H9 (cell line): Measurements from ENCODE around the gene ACR. TPM values are rescaled to one million over a fixed set of nuclear protein-coding genes. Genes with fewer than 3 reads are reported as not detected.

Source experiments
- DNase-seq: peaks from one replicate; pipeline ENCODE4 v3.0.0-alpha.2; 2017
- H2AFZ ChIP-seq: one replicate; pipeline ENCODE4 v1.6.1; 2013; ENCODE audit warnings: mild to moderate bottlenecking, low read length, control low read depth, moderate library complexity
- H2AK5ac ChIP-seq: 2 replicates; pipeline ENCODE4 v1.6.1; 2013; ENCODE audit warnings: low read length, control low read depth, mixed read lengths; ENCODE audit not compliant: insufficient read length
- H2BK120ac ChIP-seq: one replicate; pipeline ENCODE4 v1.6.1; 2013; ENCODE audit warnings: low read depth, mild to moderate bottlenecking, low read length, control low read depth, inconsistent platforms; ENCODE audit not compliant: poor library complexity, severe bottlenecking
- H2BK12ac ChIP-seq: 2 replicates; pipeline ENCODE4 v1.6.1; 2013; ENCODE audit warnings: low read length, control low read depth, mixed read lengths, low read depth; ENCODE audit not compliant: insufficient read length
- H2BK15ac ChIP-seq: 2 replicates; pipeline ENCODE4 v1.6.1; 2013; ENCODE audit warnings: low read depth, low read length, control low read depth
- H2BK20ac ChIP-seq: one replicate; pipeline ENCODE4 v1.6.1; 2013; ENCODE audit warnings: low read depth, mild to moderate bottlenecking, low read length, control low read depth, inconsistent platforms; ENCODE audit not compliant: poor library complexity, severe bottlenecking
- H2BK5ac ChIP-seq: 2 replicates; pipeline ENCODE4 v1.6.1; 2013; ENCODE audit warnings: low read length, control low read depth, mixed read lengths; ENCODE audit not compliant: insufficient read length
- H3K14ac ChIP-seq: 2 replicates; pipeline ENCODE4 v1.6.1; 2013; ENCODE audit warnings: low read length, control low read depth; ENCODE audit not compliant: insufficient read depth
- H3K18ac ChIP-seq: 2 replicates; pipeline ENCODE4 v1.6.1; 2013; ENCODE audit warnings: low read depth, mild to moderate bottlenecking, mixed read lengths, low read length, control low read depth; ENCODE audit not compliant: insufficient read length
- H3K23ac ChIP-seq: 2 replicates; pipeline ENCODE4 v1.6.1; 2013; ENCODE audit warnings: low read length, control low read depth, mixed read lengths, low read depth; ENCODE audit not compliant: insufficient read length
- H3K23me2 ChIP-seq: 2 replicates; pipeline ENCODE4 v1.6.1; 2013; ENCODE audit warnings: low read depth, mild to moderate bottlenecking, mixed read lengths, low read length, control low read depth; ENCODE audit not compliant: insufficient read length, poor library complexity, severe bottlenecking
- H3K27ac ChIP-seq: 2 replicates; pipeline ENCODE4 v1.5.1; 2013; ENCODE audit warnings: low read length, control low read depth, mixed read lengths, low read depth; ENCODE audit not compliant: insufficient read length
- H3K27me3 ChIP-seq: 2 replicates; pipeline ENCODE4 v1.6.1; 2013; ENCODE audit warnings: low read length, control low read depth, inconsistent platforms; ENCODE audit not compliant: insufficient read depth
- H3K4ac ChIP-seq: 2 replicates; pipeline ENCODE4 v1.6.1; 2013; ENCODE audit warnings: low read depth, mild to moderate bottlenecking, control low read depth, inconsistent platforms, low read length, moderate library complexity
- H3K4me1 ChIP-seq: 2 replicates; pipeline ENCODE4 v1.6.1; 2013; ENCODE audit warnings: low read length, control low read depth, inconsistent platforms; ENCODE audit not compliant: insufficient read depth
- H3K4me2 ChIP-seq: 2 replicates; pipeline ENCODE4 v1.6.1; 2013; ENCODE audit warnings: low read length, control low read depth, mixed read lengths; ENCODE audit not compliant: insufficient read length, insufficient read depth
- H3K56ac ChIP-seq: 2 replicates; pipeline ENCODE4 v1.6.1; 2013; ENCODE audit warnings: low read depth, mild to moderate bottlenecking, mixed read lengths, low read length, control low read depth; ENCODE audit not compliant: insufficient read length
- H3K79me1 ChIP-seq: 2 replicates; pipeline ENCODE4 v1.6.1; 2013; ENCODE audit warnings: low read depth, mild to moderate bottlenecking, moderate library complexity, low read length, control low read depth, inconsistent platforms; ENCODE audit not compliant: insufficient read depth, poor library complexity, severe bottlenecking
- H3K79me2 ChIP-seq: 2 replicates; pipeline ENCODE4 v1.6.1; 2013; ENCODE audit warnings: low read length, control low read depth, inconsistent platforms; ENCODE audit not compliant: insufficient read depth
- H3K9ac ChIP-seq: 2 replicates; pipeline ENCODE4 v1.6.1; 2013; ENCODE audit warnings: low read length, control low read depth, mixed read lengths; ENCODE audit not compliant: insufficient read length; ENCODE audit errors: extremely low read depth
- H3K9me3 ChIP-seq: one replicate; pipeline ENCODE4 v1.6.1; 2013; ENCODE audit warnings: low read depth, low read length, inconsistent platforms; ENCODE audit not compliant: control insufficient read depth
- H3T11ph ChIP-seq: one replicate; pipeline ENCODE4 v1.6.1; 2013; ENCODE audit warnings: mild to moderate bottlenecking, low read length, control low read depth, inconsistent platforms
- H4K20me1 ChIP-seq: one replicate; pipeline ENCODE4 v1.6.1; 2013; ENCODE audit not compliant: control insufficient read depth, insufficient read length, insufficient read depth
- H4K5ac ChIP-seq: 2 replicates; pipeline ENCODE4 v1.6.1; 2013; ENCODE audit warnings: low read depth, mild to moderate bottlenecking, mixed read lengths, low read length, control low read depth; ENCODE audit not compliant: insufficient read length
- H4K8ac ChIP-seq: replicated peaks from 2 replicates; pipeline ENCODE4 v1.6.1; 2013; ENCODE audit warnings: low read length, control low read depth, mixed read lengths, low read depth; ENCODE audit not compliant: insufficient read length
- H4K91ac ChIP-seq: 2 replicates; pipeline ENCODE4 v1.6.1; 2013; ENCODE audit warnings: low read depth, mild to moderate bottlenecking, moderate library complexity, mixed read lengths, low read length, control low read depth; ENCODE audit not compliant: insufficient read length
- H3K27ac Mint-ChIP-seq, 3 experiments: 2 replicates in 2 of 3; 3 replicates in 1 of 3; pipeline ENCODE4 v1.8.0; 2020 to 2021; ENCODE audit warnings: mixed read lengths in 3 of 3, mild to moderate bottlenecking in 1 of 3, moderate library complexity in 1 of 3
- H3K27me3 Mint-ChIP-seq: 2 replicates; pipeline ENCODE4 v1.8.0; 2021; ENCODE audit warnings: low read depth, mild to moderate bottlenecking, moderate library complexity, mixed read lengths
- H3K36me3 Mint-ChIP-seq, 3 experiments: 2 replicates in 2 of 3; 3 replicates in 1 of 3; pipeline ENCODE4 v1.8.0; 2020 to 2021; ENCODE audit warnings: low read depth in 3 of 3, mixed read lengths in 3 of 3; ENCODE audit not compliant: insufficient read depth in 1 of 3
- H3K4me1 Mint-ChIP-seq, 2 experiments: 2 replicates each; pipeline ENCODE4 v1.8.0; 2020; ENCODE audit warnings: mixed read lengths in 2 of 2
- H3K4me3 Mint-ChIP-seq, 2 experiments: 2 replicates in 1 of 2; 3 replicates in 1 of 2; pipeline ENCODE4 v1.8.0; 2020 to 2021; ENCODE audit warnings: mild to moderate bottlenecking in 2 of 2, mixed read lengths in 2 of 2, moderate library complexity in 1 of 2
- H3K9me3 Mint-ChIP-seq, 2 experiments: 2 replicates in 1 of 2; 3 replicates in 1 of 2; pipeline ENCODE4 v1.8.0; 2020; ENCODE audit warnings: mild to moderate bottlenecking in 2 of 2, mixed read lengths in 2 of 2, moderate library complexity in 1 of 2
- CTCF ChIP-seq: fragments of 200-600 bp; sonication (generic); conservative IDR thresholded peaks from 3 replicates; pipeline ENCODE4 v1.8.0; 2021; ENCODE audit warnings: antibody characterized with exemption, mild to moderate bottlenecking
- WGBS: extraction: QIAGEN DNeasy Blood & Tissue Kit; methylation state at CpG from one replicate; pipeline ENCODE4 v1.1.7; 2013; ENCODE audit warnings: missing lambda C conversion rate, low lambda C conversion rate, mixed read lengths; ENCODE audit not compliant: insufficient read length; ENCODE audit errors: extremely low coverage; 5-methylcytosine and 5-hydroxymethylcytosine counted together
- total RNA-seq: library from RNA; stranded (reverse); gene quantifications from 2 replicates; pipeline ENCODE4 v1.2.1, GENCODE V29; 2021

The ACR gene
- total RNA-seq, 1 experiment from 2014 or later = 0.35 TPM

GRCh38 chr22:50717709-50718351, 20.2 kb upstream of the ACR start:
- no peak overlapping the region for H3T11ph ChIP-seq
- peaks cover 65% of the 10 kb centered on the region for H3K27me3 Mint-ChIP-seq
- no peak overlapping the region for H3K9ac ChIP-seq
- H3K9me3 Mint-ChIP-seq = peaks cover 0 to 4% of the 10 kb centered on the region in 2 experiments; a peak in 2 of 5 replicates
- H3K36me3 Mint-ChIP-seq = peaks cover 4 to 11% (median 7%) of the 10 kb centered on the region in 3 experiments; a peak in 6 of 7 replicates
- no peak overlapping the region for H3K4ac ChIP-seq
- no peak overlapping the region; a peak in 1 of 5 replicates for H3K4me3 Mint-ChIP-seq
- no peak overlapping the region for H3K4me2 ChIP-seq
- no peak overlapping the region for H4K91ac ChIP-seq
- no peak overlapping the region for H2BK12ac ChIP-seq
- H2BK20ac ChIP-seq = no peak overlapping the region
- no peaks in the 10 kb centered on the region for H4K20me1 ChIP-seq
- H3K4me1 ChIP-seq = no peaks in the 10 kb centered on the region
- H2AK5ac ChIP-seq = no peak overlapping the region
- no CpG with 5 or more reads among the region's 10 CpGs for WGBS
- no peak overlapping the region for H3K23ac ChIP-seq
- peaks cover 0 to 5% of the 10 kb centered on the region in 2 experiments; a peak in 1 of 4 replicates for H3K4me1 Mint-ChIP-seq
- H2BK5ac ChIP-seq = no peak overlapping the region
- H3K79me1 ChIP-seq = no peaks in the 10 kb centered on the region
- peaks cover 9% of the 10 kb centered on the region for H3K23me2 ChIP-seq
- DNase-seq = no peak
- no peak overlapping the region for H2BK15ac ChIP-seq
- H3K79me2 ChIP-seq = no peaks in the 10 kb centered on the region
- no peak overlapping the region for H3K18ac ChIP-seq
- H4K8ac ChIP-seq = no peak overlapping the region
- no peak overlapping the region for H2AFZ ChIP-seq
- H4K5ac ChIP-seq = no peak overlapping the region
- no peak overlapping the region for H3K56ac ChIP-seq
- H3K27ac ChIP-seq = no peak overlapping the region
- no peak for TF ChIP-seq CTCF
- peaks cover 40% of the 10 kb centered on the region; the same call in 1 of the 2 replicates for H3K27me3 ChIP-seq
- H3K9me3 ChIP-seq = no peaks in the 10 kb centered on the region
- H3K27ac Mint-ChIP-seq = no peak overlapping the region
- H2BK120ac ChIP-seq = no peak overlapping the region
- no peak overlapping the region for H3K14ac ChIP-seq
